Measurements from ENCODE around the gene FAM89A.

The FAM89A gene

GRCh38 chr1:231040019-231040799 is at the start of gene FAM89A:
Gene FAM89A, minus strand, starts transcription at chr1:231040254. Its CDS starts 43 bp downstream, at chr1:231040211.
- DNase-seq: peak; percentile 16 to 35

GRCh38 chr1:231084353-231084752 is 44.3 kb upstream of the FAM89A start:
- DNase-seq: no peak

GRCh38 chr1:231079163-231079562 is 39.1 kb upstream of the FAM89A start:
- DNase-seq: no peak

- no peak for DNase-seq
These were observed 38.2 kb upstream of the FAM89A start for GRCh38 chr1:231078250-231078649.

GRCh38 chr1:231076802-231077201 is 36.7 kb upstream of the FAM89A start:
- no peak for DNase-seq

GRCh38 chr1:231075497-231075896 is 35.4 kb upstream of the FAM89A start:
- no peak for DNase-seq

GRCh38 chr1:231075020-231075419 is 35.0 kb upstream of the FAM89A start:
- no peak for DNase-seq

- DNase-seq: no peak
These were observed 34.0 kb upstream of the FAM89A start for GRCh38 chr1:231074046-231074445.

- DNase-seq: no peak
These were observed 33.3 kb upstream of the FAM89A start for GRCh38 chr1:231073331-231073730.

GRCh38 chr1:231072502-231073094 is 32.5 kb upstream of the FAM89A start:
- DNase-seq: no peak

- DNase-seq: no peak
These were observed 32.0 kb upstream of the FAM89A start for GRCh38 chr1:231072041-231072440.

GRCh38 chr1:231070758-231071444 is 30.8 kb upstream of the FAM89A start:
- DNase-seq: no peak

GRCh38 chr1:231069333-231069732 is 29.3 kb upstream of the FAM89A start:
- no peak for DNase-seq

- DNase-seq: no peak
These were observed 28.7 kb upstream of the FAM89A start for GRCh38 chr1:231068762-231069161.

GRCh38 chr1:231065510-231066241 is 25.6 kb upstream of the FAM89A start:
- no peak for DNase-seq

- no peak for DNase-seq
These were observed 24.4 kb upstream of the FAM89A start for GRCh38 chr1:231064418-231064817.

- no peak for DNase-seq
These were observed 23.3 kb upstream of the FAM89A start for GRCh38 chr1:231063331-231063730.

- DNase-seq: no peak
These were observed 22.6 kb upstream of the FAM89A start for GRCh38 chr1:231062500-231063270.

GRCh38 chr1:231059566-231060193 is 19.6 kb upstream of the FAM89A start:
- DNase-seq: no peak

- DNase-seq: no peak
These were observed 18.5 kb upstream of the FAM89A start for GRCh38 chr1:231058416-231059109.

- DNase-seq: no peak
These were observed 17.4 kb upstream of the FAM89A start for GRCh38 chr1:231057410-231057809.

Data from SHP77 (cell line).